Epithelial cell of esophagus (primary cell): ENCODE measurements around the gene ZIC1.

Source experiments
- DNase-seq: peaks from one replicate; pipeline ENCODE4 v3.0.0; 2010; ENCODE audit warnings: low read depth
- H3K4me3 ChIP-seq: 2 replicates; pipeline ENCODE4 v1.5.1; 2011; ENCODE audit warnings: mild to moderate bottlenecking, low read length, control low read depth
- TF ChIP-seq, protein P1 (sequence below): IDR thresholded peaks from 2 replicates; pipeline ENCODE4 v1.5.1; 2011; ENCODE audit warnings: low read depth, mild to moderate bottlenecking, low read length, control low read depth, inconsistent platforms; ENCODE audit not compliant: insufficient read depth; ENCODE audit errors: missing control alignments

The ZIC1 gene

DNA sequence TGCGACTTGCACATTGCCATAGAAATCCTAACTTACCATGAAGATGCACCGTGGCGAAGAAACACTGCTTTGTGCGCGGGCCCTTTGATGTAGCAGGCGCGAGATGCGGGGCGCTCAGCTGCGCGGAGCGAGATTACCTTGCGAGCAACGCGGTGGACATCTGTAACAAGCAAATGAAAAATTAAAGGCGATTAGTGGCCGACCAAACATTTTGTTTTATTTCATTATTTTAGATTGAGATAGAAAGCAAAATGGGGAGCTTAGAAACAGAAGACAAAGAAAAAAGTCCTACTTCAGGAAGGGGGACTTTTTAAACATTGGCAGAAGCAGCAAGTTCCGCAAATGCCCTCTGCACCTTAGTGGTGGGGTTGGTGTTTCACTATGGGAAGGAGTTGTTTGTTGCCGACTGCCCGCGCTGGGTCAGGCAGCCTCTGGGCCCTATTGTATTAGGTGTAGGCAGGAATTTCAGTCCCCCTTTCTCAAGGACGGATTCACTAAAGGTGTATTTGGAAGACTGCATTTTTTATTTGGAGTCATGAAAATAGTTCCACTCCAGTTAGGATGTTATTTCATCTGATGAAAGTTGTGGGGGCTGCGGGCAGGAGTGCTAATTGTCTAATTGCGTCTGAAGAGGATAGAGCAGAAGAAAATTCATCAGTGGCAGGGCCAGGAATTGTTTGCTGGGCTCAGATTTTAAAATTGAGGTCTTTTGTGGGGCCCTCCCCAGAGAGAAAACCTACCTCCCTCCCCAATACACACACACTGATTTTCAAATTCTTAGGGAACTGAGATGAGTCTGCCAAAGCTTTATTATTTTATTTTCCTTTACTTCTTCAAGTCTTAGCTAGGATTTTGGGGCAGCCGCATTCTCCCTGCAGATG, 20.2 kb upstream of the ZIC1 start:
- TF ChIP-seq, protein P1, sequence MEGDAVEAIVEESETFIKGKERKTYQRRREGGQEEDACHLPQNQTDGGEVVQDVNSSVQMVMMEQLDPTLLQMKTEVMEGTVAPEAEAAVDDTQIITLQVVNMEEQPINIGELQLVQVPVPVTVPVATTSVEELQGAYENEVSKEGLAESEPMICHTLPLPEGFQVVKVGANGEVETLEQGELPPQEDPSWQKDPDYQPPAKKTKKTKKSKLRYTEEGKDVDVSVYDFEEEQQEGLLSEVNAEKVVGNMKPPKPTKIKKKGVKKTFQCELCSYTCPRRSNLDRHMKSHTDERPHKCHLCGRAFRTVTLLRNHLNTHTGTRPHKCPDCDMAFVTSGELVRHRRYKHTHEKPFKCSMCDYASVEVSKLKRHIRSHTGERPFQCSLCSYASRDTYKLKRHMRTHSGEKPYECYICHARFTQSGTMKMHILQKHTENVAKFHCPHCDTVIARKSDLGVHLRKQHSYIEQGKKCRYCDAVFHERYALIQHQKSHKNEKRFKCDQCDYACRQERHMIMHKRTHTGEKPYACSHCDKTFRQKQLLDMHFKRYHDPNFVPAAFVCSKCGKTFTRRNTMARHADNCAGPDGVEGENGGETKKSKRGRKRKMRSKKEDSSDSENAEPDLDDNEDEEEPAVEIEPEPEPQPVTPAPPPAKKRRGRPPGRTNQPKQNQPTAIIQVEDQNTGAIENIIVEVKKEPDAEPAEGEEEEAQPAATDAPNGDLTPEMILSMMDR: no peak
- H3K4me3 ChIP-seq: no peak overlapping the region
- no peak for DNase-seq

DNA sequence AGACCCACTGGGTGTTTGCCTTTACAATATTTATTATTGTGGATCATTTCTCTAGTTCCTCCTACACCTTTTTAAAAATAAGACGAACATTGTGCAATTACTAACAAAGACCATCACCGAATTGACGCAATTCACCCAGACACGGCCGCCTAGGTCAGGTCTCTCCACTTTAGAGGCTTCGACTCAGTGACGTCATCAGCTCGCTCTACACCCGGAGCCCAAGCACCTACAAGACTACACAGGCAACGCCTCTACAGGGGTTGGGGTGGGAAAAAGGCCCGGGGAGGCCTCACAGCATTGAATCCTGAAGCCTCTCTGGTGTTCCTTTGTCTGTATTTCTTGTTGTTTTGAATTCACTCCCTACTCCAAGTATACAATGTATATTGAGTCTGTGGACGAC, 19.4 kb upstream of the ZIC1 start:
- no peak overlapping the region for H3K4me3 ChIP-seq
- TF ChIP-seq, protein P1: no peak
- no peak for DNase-seq

DNA sequence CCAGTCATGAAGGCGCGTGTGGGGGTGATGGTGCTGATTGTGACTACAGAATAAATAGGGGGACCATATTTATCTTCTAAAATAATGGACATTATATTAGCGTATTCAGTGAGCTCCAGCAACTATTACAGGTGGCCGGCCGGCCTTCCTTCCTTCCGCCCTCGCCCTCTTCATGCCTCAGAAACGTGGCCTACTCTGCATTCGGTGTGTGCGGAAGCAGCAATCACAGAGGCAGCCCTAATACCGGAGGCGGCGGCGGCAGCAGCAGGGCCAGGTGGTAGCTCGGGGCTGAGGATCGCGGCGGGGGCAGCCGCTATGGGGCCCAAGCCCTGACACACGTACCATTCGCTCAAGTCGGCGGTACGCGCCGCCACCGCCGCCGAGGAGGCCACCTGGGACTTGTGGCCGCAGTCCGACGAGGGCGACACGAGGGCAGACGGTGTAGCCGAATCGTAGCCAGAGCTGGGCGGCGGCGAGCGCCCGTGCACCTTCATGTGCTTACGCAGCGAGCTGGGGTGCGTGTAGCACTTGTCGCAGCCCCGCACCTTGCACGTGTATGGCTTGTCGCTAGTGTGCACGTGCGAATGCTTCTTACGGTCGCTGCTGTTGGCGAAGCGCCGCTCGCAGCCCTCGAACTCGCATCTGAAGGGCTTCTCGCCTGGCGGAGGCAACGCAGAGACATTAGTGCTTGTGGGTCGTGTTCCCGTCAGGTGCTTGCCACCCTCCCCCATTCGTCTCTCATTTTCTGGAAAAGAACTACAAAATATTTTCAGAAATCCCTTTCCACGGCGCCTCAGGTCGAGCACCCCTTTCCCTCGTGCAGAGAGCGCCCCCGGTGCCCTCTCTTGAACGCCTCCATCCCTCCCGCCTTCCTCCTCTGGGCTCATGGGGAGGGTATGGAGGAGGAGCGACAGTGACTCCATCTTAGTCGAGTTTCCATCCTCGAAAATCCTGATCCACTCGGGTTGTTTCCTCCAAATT, 18.3 kb upstream of the ZIC1 start:
- TF ChIP-seq, protein P1: no peak
- DNase-seq: no peak
- no peak overlapping the region for H3K4me3 ChIP-seq

DNA sequence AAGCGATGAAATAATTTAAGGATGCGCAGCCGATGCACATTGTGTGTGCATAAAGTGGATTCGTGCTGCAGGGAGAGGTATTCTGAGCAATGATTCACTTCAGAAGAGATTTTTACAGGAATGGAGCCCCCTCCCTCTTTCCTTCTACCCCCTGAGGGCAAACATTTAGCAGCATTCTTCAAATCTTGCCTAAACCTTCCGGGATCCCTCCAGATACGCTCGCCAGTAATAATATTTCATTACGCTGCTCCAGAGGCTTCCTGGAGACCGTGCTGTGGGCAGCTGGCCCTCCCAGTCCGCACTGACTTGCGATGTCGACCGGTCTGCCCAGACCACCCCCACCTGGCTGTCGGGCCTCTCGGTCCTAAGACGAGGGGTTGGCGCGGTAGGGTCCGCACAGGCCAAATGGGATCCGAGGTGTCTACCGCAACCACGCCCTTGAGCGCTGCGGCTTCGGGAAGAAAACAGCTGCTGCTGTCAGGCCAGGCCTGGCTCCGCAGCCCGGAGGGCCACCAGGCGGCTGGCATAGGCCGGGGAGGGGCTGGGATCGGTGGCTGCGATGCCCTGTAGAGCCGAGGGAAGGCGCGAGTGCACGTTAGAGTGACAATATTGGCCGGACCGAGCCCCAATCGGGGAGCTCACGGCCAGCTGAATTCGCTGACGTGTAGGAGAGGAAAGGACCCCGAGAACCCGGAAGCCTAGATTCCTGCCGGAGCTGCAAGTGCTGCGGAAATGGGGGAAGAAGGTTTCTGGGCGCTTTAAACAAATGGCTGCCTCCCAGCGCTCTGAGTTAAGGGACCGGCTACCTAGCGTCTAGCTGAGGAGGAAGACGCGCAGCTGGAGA, 17.2 kb upstream of the ZIC1 start:
- TF ChIP-seq, protein P1: no peak
- H3K4me3 ChIP-seq: no peak overlapping the region

DNA sequence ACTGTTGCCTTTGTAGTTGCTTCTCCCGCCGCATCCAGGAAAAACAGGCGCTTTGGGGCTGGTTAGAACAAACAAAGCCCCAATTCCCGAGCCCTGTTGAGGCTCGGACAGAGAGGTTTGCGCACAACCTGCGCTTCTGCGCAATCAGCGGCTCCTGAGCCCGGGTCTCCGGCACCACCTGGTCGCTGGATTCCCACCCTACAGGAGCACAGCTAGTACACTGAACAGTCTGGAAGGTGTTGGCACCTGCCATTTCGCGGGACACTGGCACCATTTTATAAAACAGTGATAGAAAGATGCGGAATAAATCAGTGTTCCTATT, 16.6 kb upstream of the ZIC1 start:
- H3K4me3 ChIP-seq: no peak overlapping the region
- no peak for DNase-seq
- TF ChIP-seq, protein P1: no peak

More for the DNA sequence above, 17.2 kb upstream of the ZIC1 start:
- DNase-seq: no peak

DNA sequence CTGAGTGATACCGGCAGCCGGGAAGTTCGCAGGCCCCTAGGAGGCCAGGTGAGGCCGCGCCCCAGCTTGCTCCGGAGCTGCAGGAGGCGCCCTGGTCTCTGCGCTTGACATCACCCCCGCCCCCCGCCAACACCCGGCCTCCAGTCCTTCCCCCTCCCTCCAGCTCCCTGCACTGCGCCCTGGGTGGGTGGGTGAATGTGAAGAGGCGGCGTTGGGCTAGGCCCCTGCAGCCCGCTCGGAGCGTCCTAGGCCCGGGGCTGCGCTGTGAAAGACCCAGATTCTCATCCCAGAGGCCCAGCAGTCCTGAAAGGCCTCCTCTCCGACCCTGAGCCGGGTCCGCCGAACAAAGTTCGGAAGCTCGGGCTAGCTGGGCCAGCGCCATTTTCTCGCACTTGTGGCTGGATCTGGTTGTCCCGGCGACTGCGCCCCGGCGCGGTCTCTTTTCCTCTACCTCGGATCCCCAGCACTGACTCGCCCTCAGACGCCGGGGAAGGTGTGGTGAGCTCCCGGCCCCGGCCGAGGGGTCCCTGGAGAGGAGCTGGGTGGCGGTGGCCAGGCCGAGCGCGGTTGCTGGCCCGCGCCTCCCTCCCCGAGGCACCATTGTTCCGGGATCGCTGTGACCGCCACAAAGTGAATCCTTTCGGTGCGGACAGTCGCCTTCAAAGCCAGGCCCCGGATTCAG, 15.8 kb upstream of the ZIC1 start:
- TF ChIP-seq, protein P1: no peak
- H3K4me3 ChIP-seq: no peak overlapping the region
- DNase-seq: no peak
